HG02588 (cell line): ENCODE measurements around the gene SIRT6.
"Not testable (repeated sequence)": the region's sequence is repeated elsewhere in the genome, so short reads cannot be mapped to it uniquely, and the experiment has no call there.

Source experiments
- ATAC-seq: cut with Tn5 transposase; IDR thresholded peaks from one replicate; pipeline ENCODE4 v1.9.1; 2021; ENCODE audit warnings: mild to moderate bottlenecking, moderate library complexity; ENCODE audit not compliant: unreplicated experiment

SIRT6 gene

DNA sequence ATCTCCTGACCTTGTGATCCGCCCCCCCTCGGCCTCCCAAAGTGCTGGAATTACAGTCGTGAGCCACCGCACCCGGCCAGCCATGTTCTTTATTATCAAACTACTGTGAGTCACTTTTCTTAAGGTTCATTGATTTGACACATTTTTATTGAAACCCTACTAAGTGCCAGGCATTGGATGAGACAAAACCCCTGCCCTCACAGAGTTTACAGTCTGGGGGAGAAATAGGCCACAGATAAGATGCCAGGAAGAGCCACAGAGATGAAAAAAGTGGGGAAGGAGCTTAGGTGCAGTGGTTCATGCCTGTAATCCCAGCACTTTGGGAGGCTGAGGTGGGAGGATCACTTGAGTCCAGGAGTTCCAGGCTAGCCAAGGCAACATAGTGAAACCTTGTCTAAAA lies 43.9 kb downstream of the SIRT6 start:
- no peak for ATAC-seq

DNA sequence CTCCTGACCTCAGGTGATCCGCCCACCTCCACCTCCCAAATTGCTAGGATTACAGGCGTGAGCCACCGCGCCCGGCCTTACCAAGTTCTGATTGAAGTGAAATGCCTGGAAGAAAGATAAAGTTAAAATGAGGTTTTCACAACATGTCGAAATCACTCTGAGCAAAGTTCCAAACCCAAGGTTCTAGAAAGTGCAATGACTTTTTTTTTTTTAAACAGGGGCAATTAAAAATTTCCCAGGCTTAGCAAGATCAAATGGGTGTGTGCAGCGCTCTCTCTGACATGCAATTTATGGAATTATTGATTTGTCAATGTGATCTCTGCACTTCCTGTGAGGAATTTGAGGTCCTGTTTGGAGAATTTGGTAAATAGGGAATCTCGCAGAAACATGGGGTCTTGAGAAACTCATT lies 45.7 kb downstream of the SIRT6 start:
- ATAC-seq = no peak

DNA sequence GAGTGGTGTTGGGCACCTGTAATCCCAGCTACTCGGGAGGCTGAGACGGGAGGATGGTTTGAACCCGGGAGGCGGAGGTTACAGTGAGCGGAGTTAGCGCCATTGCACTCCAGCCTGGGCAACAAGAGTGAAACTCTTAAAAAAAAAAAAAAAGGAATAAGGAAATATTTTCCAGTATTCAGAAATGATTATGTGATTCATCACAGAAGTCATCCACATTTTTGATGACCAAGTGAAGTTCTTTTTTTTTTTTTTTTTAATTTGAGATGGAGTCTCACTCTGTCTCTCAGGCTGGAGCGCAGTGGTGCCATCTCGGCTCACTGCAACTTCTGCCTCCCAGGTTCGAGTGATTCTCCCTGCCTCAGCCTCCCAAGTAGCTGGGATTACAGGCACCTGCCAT lies 47.0 kb downstream of the SIRT6 start:
- ATAC-seq = not testable (repeated sequence)

DNA sequence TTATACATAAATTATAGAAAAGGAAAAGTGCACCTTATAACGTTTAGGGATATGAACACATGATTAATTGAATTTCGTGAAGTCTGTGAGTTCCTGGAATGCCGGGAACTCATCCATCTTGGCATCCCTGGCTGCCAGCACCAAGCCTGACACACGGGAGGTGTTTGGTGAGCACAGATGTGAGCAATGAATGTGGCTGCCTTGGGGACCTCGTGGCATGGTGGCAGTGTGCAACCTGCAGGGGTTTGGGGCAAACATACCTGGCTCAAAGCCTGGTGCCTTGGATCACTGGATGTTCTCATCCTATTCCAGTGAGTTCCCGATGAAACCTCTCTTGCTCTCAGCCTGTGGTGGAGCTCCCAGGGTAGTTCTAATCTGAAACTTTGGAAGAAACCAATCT lies 48.0 kb downstream of the SIRT6 start:
- no peak for ATAC-seq

DNA sequence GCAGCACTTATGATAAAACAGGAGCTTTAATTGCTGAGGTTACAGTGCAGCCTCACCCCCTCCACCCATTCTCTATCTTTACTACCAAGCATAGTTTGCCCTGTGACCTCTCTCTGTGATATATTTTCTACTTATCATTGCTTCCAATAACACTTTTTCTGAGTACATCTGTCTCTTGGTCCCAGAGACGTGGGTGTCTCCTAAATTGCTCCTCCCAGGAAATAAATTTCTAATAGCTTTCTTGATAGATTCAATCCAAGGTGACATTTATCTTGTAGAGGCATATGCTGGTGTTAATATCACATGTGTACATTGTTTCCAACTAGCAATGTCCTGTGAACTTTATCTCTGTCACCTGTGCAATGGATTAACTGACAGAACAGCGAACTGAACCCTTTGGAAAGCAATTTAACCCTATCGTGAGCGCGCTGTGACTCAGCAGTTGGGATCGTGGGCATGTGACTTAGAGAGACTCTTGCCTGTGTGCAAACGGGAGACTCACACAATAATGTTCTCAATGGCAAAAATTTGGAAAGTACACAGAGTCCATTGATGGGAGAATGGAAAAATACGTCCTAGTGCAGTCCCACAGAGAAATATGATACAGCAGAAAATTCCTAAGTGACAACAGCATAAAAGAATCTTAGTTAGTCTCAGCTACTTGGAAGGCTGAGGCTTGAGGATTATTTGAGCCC lies 51.5 kb downstream of the SIRT6 start:
- ATAC-seq = no peak

DNA sequence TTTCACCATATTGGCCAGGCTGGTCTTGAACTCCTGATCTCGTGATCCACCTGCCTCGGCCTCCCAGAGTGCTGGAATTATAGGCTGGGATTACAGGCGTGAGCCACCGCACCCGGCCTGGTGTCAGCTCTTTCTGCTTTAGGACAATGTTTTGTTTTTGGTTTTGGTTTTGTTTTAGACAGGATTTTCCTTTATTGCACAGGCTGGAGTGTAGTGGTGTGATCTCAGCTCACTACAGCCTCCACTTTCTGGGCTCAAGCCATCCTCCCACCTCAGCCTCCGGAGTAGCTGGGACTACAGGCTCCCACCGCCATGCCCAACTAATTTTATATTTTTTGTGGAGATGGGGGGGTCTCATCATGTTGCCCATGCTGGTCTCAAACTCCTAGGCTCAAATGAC lies 53.3 kb downstream of the SIRT6 start:
- ATAC-seq = not testable (repeated sequence)

DNA sequence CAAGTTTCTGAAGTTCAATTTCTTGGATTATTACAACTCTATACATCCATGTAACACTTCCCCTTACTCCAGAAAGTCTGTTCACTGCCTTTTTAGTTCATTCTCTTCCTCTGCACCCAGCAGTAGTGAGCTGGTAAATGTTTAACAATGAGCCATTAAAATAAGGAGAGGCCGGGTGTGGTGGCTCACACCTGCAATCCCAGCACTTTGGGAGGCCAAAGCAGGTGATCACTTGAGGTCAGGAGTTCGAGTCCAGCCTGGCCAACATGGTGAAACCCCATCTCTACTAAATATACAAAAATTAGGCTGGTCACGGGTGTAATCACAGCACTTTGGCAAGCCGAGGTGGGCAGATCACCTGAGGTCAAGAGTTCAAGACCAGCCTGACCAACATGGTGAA lies 55.0 kb downstream of the SIRT6 start:
- not testable (repeated sequence) for ATAC-seq

DNA sequence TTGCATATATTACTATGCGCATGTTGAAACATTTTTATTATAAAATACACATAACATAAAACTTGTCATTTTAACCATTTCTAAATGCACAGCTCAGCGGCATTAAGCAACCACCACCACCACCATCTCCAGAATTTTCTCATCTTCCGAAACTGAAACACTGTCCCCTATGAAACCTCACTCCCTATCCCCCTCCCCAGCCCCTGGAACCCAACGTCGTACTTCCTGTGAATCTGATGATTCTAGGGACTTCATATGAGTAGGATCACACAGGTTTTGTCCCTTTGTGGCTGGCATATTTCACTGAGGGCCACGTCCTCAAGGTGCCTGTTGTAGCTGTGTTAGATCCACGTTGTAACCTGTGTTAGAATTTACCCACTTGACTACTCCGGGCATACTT lies 57.7 kb downstream of the SIRT6 start:
- no peak for ATAC-seq
